Panc1 (cell line): ENCODE data around the gene FKBP2. TPM values are rescaled to one million over a fixed set of nuclear protein-coding genes. Genes with fewer than 3 reads are reported as not detected.

Experiments used
- ATAC-seq: fragments of 200-7000 bp; cut with Tn5 transposase; 2 replicates; pipeline ENCODE4 v1.9.1; 2020; ENCODE audit warnings: mild to moderate bottlenecking, moderate library complexity
- BruUV-seq: library from RNA; stranded (reverse); fragments of 400-500 nt; replicated peaks from 2 replicates; lab custom pipeline; 2021; lab: Mats Ljungman, UMichigan
- CTCF ChIA-PET: fragments of 300-600 bp; sonication (Branson Sonifier 250); formaldehyde crosslinking; loops from one replicate; lab custom pipeline; 2022; ENCODE audit warnings: antibody characterized with exemption; lab: Charles Lee
- POLR2A ChIA-PET: fragments of 300-600 bp; sonication (Branson Sonifier 250); formaldehyde crosslinking; loops from one replicate; lab custom pipeline; 2022; ENCODE audit warnings: antibody characterized with exemption; lab: Charles Lee
- DNase-seq: peaks from one replicate; pipeline ENCODE4 v3.0.0-alpha.2; 2010; ENCODE audit warnings: low read depth, low spot score
- H3K27ac ChIP-seq: 2 replicates; pipeline ENCODE4 v1.5.1; 2011; ENCODE audit warnings: mild to moderate bottlenecking, low read length, inconsistent platforms
- H3K27me3 ChIP-seq: fragments of 200-500 bp; sonication (Bioruptor generic); 2 replicates; pipeline ENCODE4 v1.6.0; 2014; ENCODE audit warnings: low read length, inconsistent platforms; ENCODE audit not compliant: control insufficient read depth, insufficient read depth
- H3K36me3 ChIP-seq: fragments of 200-500 bp; sonication (Bioruptor generic); 2 replicates; pipeline ENCODE4 v1.5.1; 2014; ENCODE audit warnings: inconsistent platforms, mild to moderate bottlenecking, low read length, moderate library complexity; ENCODE audit not compliant: control insufficient read depth, insufficient read depth
- H3K4me1 ChIP-seq: 2 replicates; pipeline ENCODE4 v1.5.1; 2011; ENCODE audit warnings: inconsistent platforms, mild to moderate bottlenecking, low read length, moderate library complexity; ENCODE audit not compliant: control insufficient read depth, insufficient read depth
- H3K4me3 ChIP-seq, 2 experiments: 2 replicates each; pipeline ENCODE4 v1.5.1; 2011 to 2012; ENCODE audit warnings: low read depth in 2 of 2, low read length in 2 of 2, mild to moderate bottlenecking in 2 of 2, inconsistent platforms in 1 of 2, moderate library complexity in 1 of 2
- H3K9me3 ChIP-seq: fragments of 200-500 bp; sonication (Bioruptor generic); 2 replicates; pipeline ENCODE4 v1.5.1; 2014; ENCODE audit warnings: low read depth, mild to moderate bottlenecking, inconsistent platforms, low read length, moderate library complexity; ENCODE audit not compliant: control insufficient read depth, insufficient read depth
- CTCF ChIP-seq: fragments of 450-650 bp; IDR thresholded peaks from 2 replicates; pipeline ENCODE4 v1.5.1; 2017; ENCODE audit warnings: mild to moderate bottlenecking
- POLR2AphosphoS5 ChIP-seq: IDR thresholded peaks from 2 replicates; pipeline ENCODE4 v1.6.1; 2012; ENCODE audit warnings: mild to moderate bottlenecking, low read depth, low read length, moderate library complexity
- REST ChIP-seq, 2 experiments: IDR thresholded peaks; 2 replicates each; pipeline ENCODE4 v1.6.1; 2011 to 2012; ENCODE audit warnings: low read depth in 2 of 2, control low read depth in 1 of 2, low read length in 1 of 2, mild to moderate bottlenecking in 1 of 2, moderate library complexity in 1 of 2; ENCODE audit not compliant: insufficient read depth in 1 of 2
- SIN3A ChIP-seq: IDR thresholded peaks from 2 replicates; pipeline ENCODE4 v1.6.1; 2012; ENCODE audit warnings: low read depth, mild to moderate bottlenecking, low read length, moderate library complexity, borderline replicate concordance; ENCODE audit not compliant: insufficient read depth
- TCF7L2 ChIP-seq: IDR thresholded peaks from 2 replicates; pipeline ENCODE4 v1.6.1; 2011; ENCODE audit warnings: mild to moderate bottlenecking, low read depth, low read length, inconsistent platforms
- in situ Hi-C: cut with HindIII; loops from 2 replicates; pipeline ENCODE4 v1.10.0; 2016; ENCODE audit warnings: low sequenced_read_pairs, low pct_unique_long_range_greater_than_20kb
- intact Hi-C: fragments of 100-400 bp; cut with micrococcal nuclease; formaldehyde crosslinking; loops from one replicate; pipeline ENCODE4 v1.10.0; 2022; ENCODE audit not compliant: unreplicated experiment
- total RNA-seq: library from RNA; stranded (reverse); gene quantifications from one replicate; pipeline ENCODE4 v1.2.1, GENCODE V29; 2021; ENCODE audit not compliant: unreplicated experiment

The FKBP2 gene
- total RNA-seq, 1 experiment from 2014 or later: 71.8 TPM

GRCh38 chr11:64230985-64231365, 9.9 kb upstream of the FKBP2 start:
- POLR2A ChIA-PET: interaction anchor here (0.7 kb wide), 1 partner anchor 10 kb away, joined by 5 read pairs; no protein-coding TSS in a partner anchor

DNA sequence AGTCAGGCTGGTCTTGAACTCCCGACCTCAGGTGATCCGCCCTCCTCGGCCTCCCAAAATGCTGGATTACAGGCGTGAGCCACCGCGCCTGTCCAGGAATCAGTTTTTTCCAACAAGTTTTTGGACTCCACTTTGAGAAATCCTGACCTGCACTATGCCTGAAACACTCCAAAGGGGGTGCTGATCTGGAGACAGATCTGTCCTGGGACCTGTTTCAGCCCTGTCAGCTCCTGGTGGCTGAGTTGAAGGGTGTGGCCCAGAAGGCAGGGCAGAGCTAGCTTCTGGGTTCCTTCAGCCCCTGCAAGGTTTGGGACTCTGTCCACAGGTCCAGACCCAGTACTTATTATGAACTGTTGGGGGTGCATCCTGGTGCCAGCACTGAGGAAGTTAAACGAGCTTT, 9.3 kb upstream of the FKBP2 start:
- no peak for TF ChIP-seq SIN3A
- TF ChIP-seq POLR2AphosphoS5: no peak
- TF ChIP-seq REST (IDR thresholded peaks at IDR 0.05; ENCODE audit: insufficient read depth in 1 of 2, low read depth in 2 of 2, low read length in 1 of 2): no peak
- no peak for TF ChIP-seq CTCF
- TF ChIP-seq TCF7L2: no peak
- ChIA-PET CTCF (no interaction called here), POLR2A (interaction anchor here (0.7 kb wide), 1 partner anchor 11 kb away, joined by 5 read pairs; no protein-coding TSS in a partner anchor)
- Histone ChIP-seq H3K27me3 (no peaks in the 10 kb centered on the region), H3K27ac (peak overlapping the region; percentile 35; the same call in 1 of the 2 replicates), H3K4me3 (no peak overlapping the region), H3K9me3 (no peaks in the 10 kb centered on the region), H3K4me1 (peaks cover 49% of the 10 kb centered on the region), H3K36me3 (no peaks in the 10 kb centered on the region; the same call in 1 of the 2 replicates)
- intact Hi-C loops (no loop called here), in situ Hi-C loops (no loop called here)
- no peak for DNase-seq
- no TSS peak for BruUV-seq
- ATAC-seq: no peak

More at GRCh38 chr11:64230985-64231365, 9.9 kb upstream of the FKBP2 start:
- TSS peak; percentile 62 for BruUV-seq
- TF ChIP-seq REST (IDR thresholded peaks at IDR 0.05; ENCODE audit: insufficient read depth in 1 of 2, low read depth in 2 of 2, low read length in 1 of 2) (no peak), SIN3A (no peak), CTCF (no peak), TCF7L2 (no peak), POLR2AphosphoS5 (no peak)
- in situ Hi-C loops: no loop called here
- Histone ChIP-seq H3K9me3 (no peaks in the 10 kb centered on the region), H3K4me1 (peaks cover 49% of the 10 kb centered on the region), H3K27me3 (no peaks in the 10 kb centered on the region), H3K27ac (peak overlapping the region; percentile 87), H3K36me3 (no peaks in the 10 kb centered on the region; the same call in 1 of the 2 replicates), H3K4me3 (peak overlapping the region; percentile 68 to 79)
- CTCF ChIA-PET: no interaction called here
- intact Hi-C loops: no loop called here
- ATAC-seq (no peak), DNase-seq (no peak)
